Motor neuron (in vitro differentiated cells): ENCODE data around the gene SCN10A. TPM values are rescaled to one million over a fixed set of nuclear protein-coding genes. Genes with fewer than 3 reads are reported as not detected.

Source experiments
- ATAC-seq, 8 experiments: fragments of 200-7000 bp; cut with Tn5 transposase; replicated peaks in 6 of 8; 2 replicates each; pipeline ENCODE4 v1.8.0; 2021; ENCODE audit warnings: mild to moderate bottlenecking in 8 of 8, moderate library complexity in 8 of 8
- H3K27ac ChIP-seq, 2 donors: fragments of 250-450 bp; sonication (Bioruptor Pico); 2 replicates each; pipeline ENCODE4 v1.9.0; 2021; ENCODE audit warnings: antibody characterized with exemption in 2 of 2, mild to moderate bottlenecking in 2 of 2, moderate library complexity in 1 of 2
- H3K4me1 ChIP-seq, 2 donors: fragments of 250-450 bp; sonication (Bioruptor Pico); replicated peaks in 1 of 2; 2 replicates each; pipeline ENCODE4 v1.6.1; 2021; ENCODE audit warnings: antibody characterized with exemption in 2 of 2, mild to moderate bottlenecking in 2 of 2, moderate library complexity in 1 of 2
- H3K4me3 ChIP-seq, 5 donors: fragments of 250-450 bp; sonication (Bioruptor Pico); 2 replicates each; pipeline ENCODE4 v1.9.0; 2021; ENCODE audit warnings: antibody characterized with exemption in 5 of 5, mild to moderate bottlenecking in 5 of 5, moderate library complexity in 4 of 5
- WGBS, 10 experiments: fragments of 450-650 bp; shearing (Covaris generic); methylation state at CpG; one replicate each; pipeline ENCODE4 v1.0.0; 2022; 5-methylcytosine and 5-hydroxymethylcytosine counted together
- in situ Hi-C, 9 experiments: fragments of 400-800 bp; cut with MboI; loops; one replicate each; pipeline ENCODE4 v1.15.0; 2021; ENCODE audit warnings: low sequenced_read_pairs in 9 of 9, low pct_unique_long_range_greater_than_20kb in 2 of 9; ENCODE audit not compliant: unreplicated experiment in 9 of 9
- total RNA-seq, 8 experiments: library from RNA; unstranded; fragments of 300-600 nt; gene quantifications; 2 replicates each; pipeline versions ENCODE4 v1.2.3 to v1.2.4, GENCODE V29; 2022

Gene SCN10A
- total RNA-seq = under 1 TPM in 3 of 8 experiments, not detected in 5; 0.04 to 0.14 (median 0.05) TPM

DNA sequence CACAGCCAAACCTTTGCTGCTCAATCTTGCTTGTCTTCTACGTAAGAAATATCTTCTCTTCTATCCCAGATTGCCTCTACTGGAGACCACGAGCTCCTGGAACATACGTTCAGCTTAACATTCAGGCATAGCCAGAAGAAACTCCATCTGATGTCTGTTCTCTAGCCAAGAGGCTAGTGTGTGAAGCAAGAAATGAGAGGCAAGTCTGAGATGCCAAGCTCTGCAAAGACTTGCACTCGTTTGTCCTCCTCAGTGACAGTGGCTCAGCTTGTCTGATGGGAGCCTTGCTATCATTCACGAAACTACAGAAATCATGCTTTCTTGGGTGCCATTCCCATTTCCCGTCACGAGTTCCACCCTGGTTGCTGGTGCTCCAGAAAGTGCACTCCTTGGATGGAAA lies at the start of gene SCN10A:
TSS of gene SCN10A (minus strand) at position 192 of the 400 bp plus-strand sequence. CDS start 22,207 bp downstream, outside the sequence.
- in situ Hi-C loops = no loop called here
- ATAC-seq = no peak
- Histone ChIP-seq H3K4me1 (no peaks in the 10 kb centered on the region), H3K27ac (no peak within 1 kb of the TSS), H3K4me3 (no peak within 1 kb of the TSS)
- WGBS, 10 experiments = 11 to 76% (median 68%) methylated on average over 2 to 6 of the region's 7 CpGs; no CpG with 5 or more reads in 4 of the 10 experiments

DNA sequence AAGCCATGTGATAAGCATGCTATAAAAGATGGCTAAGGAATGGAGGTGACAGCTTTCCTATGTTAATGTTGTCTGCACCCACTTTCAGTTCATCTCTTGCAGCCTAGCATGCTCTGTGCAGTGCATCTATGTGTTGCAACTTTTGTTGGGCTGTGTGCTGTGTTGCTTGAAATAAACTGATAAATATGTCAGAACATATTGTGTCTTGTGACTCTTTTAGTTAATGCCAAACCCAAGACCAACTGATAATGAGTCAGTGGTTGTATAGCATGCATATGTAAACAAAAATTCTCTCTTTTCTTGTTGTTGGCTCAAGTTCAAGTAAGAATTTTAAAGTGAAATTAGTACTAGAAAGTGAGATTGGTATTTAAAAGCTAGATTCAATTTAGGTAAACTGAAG lies 37.0 kb upstream of the SCN10A start:
- Histone ChIP-seq H3K4me3 (no peak overlapping the region), H3K4me1 (no peaks in the 10 kb centered on the region), H3K27ac (no peak overlapping the region)
- in situ Hi-C loops = no loop called here
- ATAC-seq = peak in 2 of 8 experiments; percentile 65 to 83

DNA sequence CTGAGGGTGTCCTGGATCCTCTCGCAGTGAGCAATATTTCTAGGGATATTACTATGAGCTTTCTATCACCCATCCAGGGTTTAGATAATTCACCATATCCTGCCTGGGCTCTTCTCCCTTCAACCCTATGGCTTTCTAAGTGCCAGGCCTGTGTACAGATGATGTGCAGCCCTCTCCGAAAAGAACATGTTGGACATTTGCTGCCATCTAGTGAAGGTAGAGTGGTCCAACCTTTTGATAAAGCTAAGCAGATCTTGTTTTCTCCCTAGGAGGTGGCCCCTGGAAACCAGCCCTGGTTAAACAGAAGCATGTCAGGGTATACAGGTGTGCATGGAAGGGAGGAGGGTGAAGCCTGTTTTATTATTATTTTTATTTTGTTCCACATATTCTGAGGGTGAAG lies 27.9 kb upstream of the SCN10A start:
- H3K4me1 ChIP-seq = no peaks in the 10 kb centered on the region
- ATAC-seq = peak; percentile 55 to 84 (median 76)
- in situ Hi-C loops = loop anchor here in 1 of 9 experiments (25.0 kb wide), 1 partner anchor 307 kb away; no protein-coding TSS in a partner anchor
- WGBS, 10 experiments = 0 to 88% (median 54%) methylated on average over 1 to 2 of the region's 2 CpGs; no CpG with 5 or more reads in 5 of the 10 experiments
- no peak overlapping the region for H3K4me3 ChIP-seq
- no peak overlapping the region for H3K27ac ChIP-seq

DNA sequence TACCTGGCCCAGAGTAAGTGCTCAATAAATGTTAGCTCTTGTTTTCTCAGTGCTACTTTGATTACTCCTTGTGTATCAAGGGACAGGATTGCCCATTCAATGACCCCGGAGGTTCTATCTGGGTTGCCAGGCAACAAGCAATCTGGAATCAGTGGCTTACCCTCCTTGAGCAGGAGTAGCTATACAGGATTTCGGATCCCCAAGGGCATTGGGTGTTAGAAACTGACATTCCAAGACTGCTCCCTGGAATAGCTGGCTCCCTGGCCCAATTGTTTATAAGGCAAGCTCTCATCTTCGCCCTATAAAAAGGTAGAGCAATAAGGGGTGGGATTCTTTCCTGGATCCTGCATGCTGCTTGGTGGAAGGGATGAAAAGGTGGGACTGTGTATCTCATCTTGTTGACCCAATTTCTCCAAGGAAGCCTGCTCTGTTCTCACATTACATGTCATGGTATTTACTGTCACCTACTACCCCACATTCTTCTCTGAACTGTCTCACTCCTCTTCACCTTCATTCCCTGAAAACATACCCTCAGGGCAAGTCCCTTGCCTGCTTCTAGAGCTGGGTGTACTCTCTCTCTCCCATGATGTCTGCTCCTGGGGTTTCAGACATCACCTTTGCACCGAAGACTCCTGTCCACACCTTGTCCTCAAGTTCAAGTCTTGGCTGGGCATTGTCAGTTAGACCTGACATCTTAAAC lies 26.4 kb upstream of the SCN10A start:
- H3K27ac ChIP-seq = no peak overlapping the region
- H3K4me1 ChIP-seq = no peaks in the 10 kb centered on the region
- no peak for ATAC-seq
- 7 to 100% (median 47%) methylated on average over 1 to 4 of the region's 4 CpGs; no CpG with 5 or more reads in 2 of the 10 experiments for WGBS, 10 experiments
- in situ Hi-C loops = loop anchor here in 1 of 9 experiments (25.0 kb wide), 1 partner anchor 305 kb away; no protein-coding TSS in a partner anchor
- no peak overlapping the region for H3K4me3 ChIP-seq

DNA sequence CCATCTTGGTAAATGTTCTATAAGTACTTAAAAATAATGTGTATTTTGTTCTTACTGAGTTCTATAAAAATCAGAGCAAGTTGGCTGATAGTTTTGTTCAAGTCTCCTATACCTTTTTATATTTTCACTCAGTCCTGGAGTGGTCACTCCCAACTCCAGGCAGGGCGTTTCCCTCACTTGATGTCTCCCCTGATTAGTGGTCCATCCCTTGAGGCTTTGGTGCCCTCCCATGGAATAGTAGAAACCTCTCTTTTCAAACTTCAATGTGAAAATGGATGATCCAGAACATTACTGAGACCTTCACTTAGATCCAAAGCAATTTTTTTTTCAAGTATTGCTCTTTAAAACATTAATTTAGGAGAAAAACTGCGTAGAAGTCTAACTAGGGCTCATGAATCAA lies 25.0 kb upstream of the SCN10A start:
- in situ Hi-C loops = loop anchor here in 1 of 9 experiments (25.0 kb wide), 1 partner anchor 304 kb away; no protein-coding TSS in a partner anchor
- Histone ChIP-seq H3K27ac (no peak overlapping the region), H3K4me1 (no peaks in the 10 kb centered on the region), H3K4me3 (no peak overlapping the region)
- peak in 1 of 8 experiments; percentile 55 for ATAC-seq
- WGBS, 10 experiments = 0 to 70% (median 21%) methylated on average over 1 to 2 of the region's 2 CpGs; no CpG with 5 or more reads in 3 of the 10 experiments

DNA sequence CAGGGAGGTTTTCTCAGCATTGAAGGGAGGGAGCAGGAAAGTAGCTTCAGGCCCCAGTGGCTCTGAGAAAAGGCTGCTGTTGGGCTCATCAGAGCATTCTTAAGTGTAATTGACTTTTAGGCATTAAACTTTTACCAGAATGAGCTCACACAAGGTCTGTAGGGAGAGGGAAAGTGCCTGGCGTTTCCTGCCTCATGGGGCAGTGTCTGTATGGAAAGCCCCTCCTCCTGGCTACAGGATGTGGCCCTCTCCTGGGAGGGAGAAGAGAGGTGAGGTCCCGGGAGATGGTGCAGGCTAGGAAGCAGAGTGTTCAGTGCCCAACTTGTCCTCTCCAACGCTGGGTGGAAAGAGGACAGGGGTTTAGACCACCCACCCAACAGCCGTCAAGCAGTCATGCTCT lies 21.3 kb upstream of the SCN10A start:
- Histone ChIP-seq H3K27ac (no peak overlapping the region), H3K4me1 (no peaks in the 10 kb centered on the region), H3K4me3 (no peak overlapping the region)
- in situ Hi-C loops = loop anchor here in 1 of 9 experiments (25.0 kb wide), 1 partner anchor 300 kb away; no protein-coding TSS in a partner anchor
- 40 to 100% (median 90%) methylated on average over 1 to 2 of the region's 4 CpGs; no CpG with 5 or more reads in 7 of the 10 experiments for WGBS, 10 experiments
- ATAC-seq = no peak

DNA sequence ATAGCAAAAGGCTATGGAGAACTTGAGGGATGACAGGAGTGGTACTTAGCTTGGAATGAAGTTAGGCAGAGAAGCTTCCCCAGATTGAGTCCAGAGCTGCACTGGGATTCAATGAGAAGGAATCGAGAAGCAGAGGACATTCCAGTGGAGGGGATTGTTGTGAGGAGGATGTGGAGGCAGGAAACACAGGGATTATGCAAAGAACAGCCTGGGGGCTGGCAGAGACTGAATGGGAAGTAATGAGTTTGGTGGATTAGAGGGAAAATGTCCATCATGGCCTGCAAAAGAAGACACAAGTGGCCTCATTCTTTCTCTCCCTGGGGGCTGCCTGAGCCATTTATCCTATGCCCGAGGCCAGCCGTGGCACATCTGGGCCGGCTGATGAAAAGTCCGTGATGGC lies 20.5 kb upstream of the SCN10A start:
- no peak for ATAC-seq
- Histone ChIP-seq H3K4me1 (no peaks in the 10 kb centered on the region), H3K27ac (no peak overlapping the region), H3K4me3 (no peak overlapping the region)
- WGBS, 10 experiments = 0 to 91% (median 70%) methylated on average over 1 to 4 of the region's 5 CpGs; no CpG with 5 or more reads in 2 of the 10 experiments
- in situ Hi-C loops = loop anchor here in 1 of 9 experiments (25.0 kb wide), 1 partner anchor 299 kb away; no protein-coding TSS in a partner anchor

DNA sequence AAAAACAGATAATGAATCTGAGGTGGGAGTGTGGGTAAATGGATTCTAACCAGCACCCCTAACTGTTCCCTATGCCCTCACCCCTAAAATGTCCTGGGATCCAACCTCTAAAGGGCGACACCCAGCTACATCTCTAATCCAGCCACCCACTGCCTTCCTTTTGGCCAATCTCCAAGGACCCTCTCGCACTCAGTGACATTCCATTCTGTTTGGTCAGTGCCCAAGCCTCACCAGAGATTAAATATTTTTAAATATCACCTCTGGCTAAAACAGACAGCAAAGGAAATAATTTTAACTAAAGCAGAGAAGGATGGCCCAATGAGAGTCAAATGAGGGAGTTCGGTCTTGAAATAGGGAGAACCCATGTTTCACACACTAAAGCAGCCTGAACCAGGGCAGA lies 19.9 kb upstream of the SCN10A start:
- ATAC-seq = no peak
- Histone ChIP-seq H3K27ac (no peak overlapping the region), H3K4me3 (no peak overlapping the region), H3K4me1 (no peaks in the 10 kb centered on the region)
- 25 to 100% (median 68%) methylated on average over 1 to 3 of the region's 3 CpGs; no CpG with 5 or more reads in 4 of the 10 experiments for WGBS, 10 experiments
- in situ Hi-C loops = loop anchor here in 1 of 9 experiments (25.0 kb wide), 1 partner anchor 299 kb away; no protein-coding TSS in a partner anchor

DNA sequence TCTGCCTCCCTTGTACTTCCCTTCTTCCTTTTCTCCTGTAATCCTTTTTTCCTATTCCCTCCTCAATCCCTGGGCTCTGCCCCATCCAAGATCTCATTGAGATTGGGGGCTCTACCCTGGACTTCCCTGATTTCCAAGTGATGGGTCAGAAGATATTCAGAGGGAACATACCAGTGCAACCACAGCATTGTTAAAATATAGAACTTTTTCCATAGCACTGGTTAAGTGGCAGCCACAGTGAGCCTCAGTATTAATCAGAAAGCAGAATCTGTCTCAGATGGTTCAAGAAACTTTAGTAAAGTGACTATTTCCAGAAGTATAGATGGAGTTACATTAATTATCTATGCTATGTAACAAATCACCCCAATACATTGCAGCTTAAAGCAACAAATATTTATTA lies 18.7 kb upstream of the SCN10A start:
- Histone ChIP-seq H3K4me3 (no peak overlapping the region), H3K4me1 (no peaks in the 10 kb centered on the region), H3K27ac (no peak overlapping the region)
- no peak for ATAC-seq
- in situ Hi-C loops = loop anchor here in 1 of 9 experiments (25.0 kb wide), 1 partner anchor 297 kb away; no protein-coding TSS in a partner anchor

DNA sequence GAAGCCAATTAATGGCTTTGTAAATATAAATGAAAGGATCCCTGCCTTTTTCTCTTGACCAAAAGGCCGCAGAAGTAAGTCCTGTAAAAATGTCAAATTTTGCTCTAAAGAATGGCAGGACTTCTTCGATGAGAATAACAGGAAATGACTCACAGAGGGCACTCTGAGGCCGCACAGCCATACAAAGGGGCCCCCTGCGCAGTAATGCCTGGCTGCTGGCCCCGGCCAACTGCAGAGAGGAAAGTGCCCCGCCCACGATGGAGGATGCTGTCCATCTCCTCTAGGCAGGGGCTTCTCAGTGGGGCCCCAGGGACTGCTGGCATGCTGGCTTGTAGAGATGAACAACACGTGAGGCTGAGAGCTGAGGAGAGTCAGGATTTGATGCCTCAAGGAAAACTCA lies 18.1 kb upstream of the SCN10A start:
- 0 to 32% (median 9%) methylated on average over 3 to 5 of the region's 8 CpGs; no CpG with 5 or more reads in 2 of the 10 experiments for WGBS, 10 experiments
- ATAC-seq = peak; percentile 25 to 100 (median 98)
- H3K4me1 ChIP-seq = no peaks in the 10 kb centered on the region
- in situ Hi-C loops = loop anchor here in 1 of 9 experiments (25.0 kb wide), 1 partner anchor 297 kb away; no protein-coding TSS in a partner anchor
- no peak overlapping the region for H3K27ac ChIP-seq
- no peak overlapping the region for H3K4me3 ChIP-seq

DNA sequence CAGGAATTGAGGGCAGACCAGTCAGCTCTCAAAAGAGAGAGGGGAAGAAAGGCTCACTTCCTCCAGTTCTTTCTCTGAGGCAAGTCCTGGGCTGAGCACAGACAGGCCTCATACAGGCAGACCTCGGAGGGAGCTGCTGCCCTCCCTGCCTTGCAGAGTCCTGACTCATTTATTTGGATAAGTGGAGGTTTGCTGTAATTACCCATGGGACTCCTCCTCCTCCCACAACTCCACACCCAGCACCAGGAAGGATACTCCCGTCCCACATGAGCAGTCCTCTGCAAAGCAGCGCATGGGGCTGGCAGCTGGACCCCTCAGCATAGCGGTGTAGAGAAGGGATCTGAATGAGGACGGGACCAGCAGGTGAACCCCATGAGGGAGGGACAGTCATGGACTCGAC lies 13.4 kb upstream of the SCN10A start:
- WGBS, 10 experiments = 0 to 84% (median 73%) methylated on average over 1 to 4 of the region's 6 CpGs; no CpG with 5 or more reads in 5 of the 10 experiments
- no peaks in the 10 kb centered on the region for H3K4me1 ChIP-seq
- H3K27ac ChIP-seq = no peak overlapping the region
- H3K4me3 ChIP-seq = no peak overlapping the region
- peak in 4 of 8 experiments; percentile 52 to 98 (median 90) for ATAC-seq
- in situ Hi-C loops = loop anchor here in 1 of 9 experiments (25.0 kb wide), 1 partner anchor 292 kb away; no protein-coding TSS in a partner anchor

DNA sequence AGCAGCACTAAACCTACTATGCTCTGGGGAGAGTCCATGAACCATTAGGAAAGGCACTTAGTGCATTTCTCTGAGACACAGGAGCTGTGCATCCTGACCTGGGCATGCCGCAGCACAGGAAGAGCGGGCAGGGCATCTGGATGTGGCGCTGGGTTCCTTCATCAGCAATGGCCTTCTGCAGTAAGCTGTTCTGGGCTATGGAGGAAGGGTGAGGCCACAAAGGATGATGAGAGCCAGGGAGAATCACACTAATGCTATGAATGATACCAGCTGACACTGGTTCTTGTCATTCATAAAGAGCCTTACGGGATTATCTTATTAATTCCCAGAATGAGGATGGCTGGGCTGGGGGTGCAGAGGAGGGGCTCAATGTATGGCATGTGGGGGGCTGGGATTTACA lies 12.7 kb upstream of the SCN10A start:
- Histone ChIP-seq H3K27ac (no peak overlapping the region), H3K4me1 (no peaks in the 10 kb centered on the region), H3K4me3 (no peak overlapping the region)
- in situ Hi-C loops = loop anchor here in 1 of 9 experiments (25.0 kb wide), 1 partner anchor 291 kb away; no protein-coding TSS in a partner anchor
- peak in 2 of 8 experiments; percentile 3 to 15 for ATAC-seq
- WGBS, 10 experiments = 60 to 100% (median 96%) methylated on average over 1 to 4 of the region's 4 CpGs; no CpG with 5 or more reads in 5 of the 10 experiments

DNA sequence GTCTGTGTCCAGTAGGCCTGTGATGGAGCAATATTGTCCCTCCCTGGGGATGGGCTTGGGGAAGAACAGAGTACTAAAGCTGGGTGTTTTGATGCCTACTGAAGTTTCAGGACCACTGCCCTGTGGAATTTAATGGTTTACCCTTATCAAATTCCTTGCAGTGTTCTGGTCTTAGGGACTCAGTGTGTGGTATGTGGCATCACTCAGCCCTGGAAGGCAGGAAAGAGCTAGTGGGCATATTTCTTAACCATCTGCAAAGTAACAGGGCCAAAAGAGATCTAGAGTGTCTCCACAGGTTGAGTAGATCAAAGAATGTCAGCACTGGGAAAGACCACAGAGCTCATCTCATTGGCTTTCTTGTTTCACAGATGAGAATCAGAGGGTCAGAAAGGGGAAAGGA lies 11.8 kb upstream of the SCN10A start:
- ATAC-seq = no peak
- no peak overlapping the region for H3K27ac ChIP-seq
- no peaks in the 10 kb centered on the region for H3K4me1 ChIP-seq
- in situ Hi-C loops = loop anchor here in 1 of 9 experiments (25.0 kb wide), 1 partner anchor 290 kb away; no protein-coding TSS in a partner anchor
- H3K4me3 ChIP-seq = no peak overlapping the region
